Stimulated activated naive CD8-positive, alpha-beta T cell treated with anti-CD3 and anti-CD28 coated beads, Interleukin-15, Interleukin-2, amounts not matched to agents 100 U/mL and 50 U/mL, for 24 hours (primary cell): ENCODE data around the gene ZNF428.
"Not testable (repeated sequence)": the region's sequence is repeated elsewhere in the genome, so short reads cannot be mapped to it uniquely, and the experiment has no call there.

Experiments used
- ATAC-seq: fragments of 150-1000 bp; cut with Tn5 transposase; one replicate; pipeline ENCODE4 v1.10.0; 2021
- DNase-seq: peaks from one replicate; pipeline ENCODE4 v3.0.0; 2021

Gene ZNF428

GRCh38 chr19:43619262-43620060 is at the start of gene ZNF428:
ZNF428 (minus strand) TSS chr19:43619629; CDS start chr19:43614304, 5,325 bp downstream.
- DNase-seq (peak; percentile 91), ATAC-seq (peak; percentile 92)

- ATAC-seq (peak; percentile 94), DNase-seq (peak; percentile 97)
Measured at GRCh38 chr19:43668406-43669109, 49.1 kb upstream of the ZNF428 start.

GRCh38 chr19:43667876-43668405 is 48.5 kb upstream of the ZNF428 start:
- ATAC-seq (no peak), DNase-seq (no peak)

GRCh38 chr19:43667126-43667875 is 47.9 kb upstream of the ZNF428 start:
- DNase-seq (no peak), ATAC-seq (no peak)

GRCh38 chr19:43664018-43664417 is 44.6 kb upstream of the ZNF428 start:
- ATAC-seq = no peak

GRCh38 chr19:43662487-43662886 is 43.1 kb upstream of the ZNF428 start:
- ATAC-seq (no peak), DNase-seq (no peak)

More at GRCh38 chr19:43664018-43664417, 44.6 kb upstream of the ZNF428 start:
- no peak for DNase-seq

GRCh38 chr19:43660971-43661360 is 41.5 kb upstream of the ZNF428 start:
- ATAC-seq (no peak), DNase-seq (no peak)

- ATAC-seq = no peak
Measured at GRCh38 chr19:43660301-43660970, 41.0 kb upstream of the ZNF428 start.

GRCh38 chr19:43658494-43658893 is 39.1 kb upstream of the ZNF428 start:
- ATAC-seq (no peak), DNase-seq (no peak)

More at GRCh38 chr19:43660301-43660970, 41.0 kb upstream of the ZNF428 start:
- DNase-seq = no peak

- ATAC-seq = no peak
- DNase-seq = no peak
Measured at GRCh38 chr19:43658001-43658400, 38.6 kb upstream of the ZNF428 start.

GRCh38 chr19:43656436-43656835 is 37.0 kb upstream of the ZNF428 start:
- ATAC-seq = no peak

GRCh38 chr19:43652546-43652874 is 33.1 kb upstream of the ZNF428 start:
- ATAC-seq (no peak), DNase-seq (no peak)

More at GRCh38 chr19:43656436-43656835, 37.0 kb upstream of the ZNF428 start:
- no peak for DNase-seq

GRCh38 chr19:43651758-43652545 is 32.5 kb upstream of the ZNF428 start:
- ATAC-seq = peak; percentile 49
- peak; percentile 41 for DNase-seq

- not testable (repeated sequence) for DNase-seq
Measured at GRCh38 chr19:43650276-43650675, 30.8 kb upstream of the ZNF428 start.

GRCh38 chr19:43649514-43649913 is 30.1 kb upstream of the ZNF428 start:
- no peak for ATAC-seq

More at GRCh38 chr19:43650276-43650675, 30.8 kb upstream of the ZNF428 start:
- not testable (repeated sequence) for ATAC-seq

GRCh38 chr19:43648633-43649032 is 29.2 kb upstream of the ZNF428 start:
- no peak for DNase-seq
- ATAC-seq = no peak

More at GRCh38 chr19:43649514-43649913, 30.1 kb upstream of the ZNF428 start:
- no peak for DNase-seq

- DNase-seq = no peak
- no peak for ATAC-seq
Measured at GRCh38 chr19:43644181-43644580, 24.8 kb upstream of the ZNF428 start.

GRCh38 chr19:43643326-43643725 is 23.9 kb upstream of the ZNF428 start:
- DNase-seq = no peak
- ATAC-seq = no peak

GRCh38 chr19:43642531-43642930 is 23.1 kb upstream of the ZNF428 start:
- no peak for DNase-seq

GRCh38 chr19:43641333-43641732 is 21.9 kb upstream of the ZNF428 start:
- DNase-seq (no peak), ATAC-seq (no peak)

More at GRCh38 chr19:43642531-43642930, 23.1 kb upstream of the ZNF428 start:
- no peak for ATAC-seq

- peak; percentile 4 for ATAC-seq
- DNase-seq = no peak
Measured at GRCh38 chr19:43640424-43640757, 21.0 kb upstream of the ZNF428 start.
